ENCODE measurements around the gene GCN1.

The GCN1 gene

DNA sequence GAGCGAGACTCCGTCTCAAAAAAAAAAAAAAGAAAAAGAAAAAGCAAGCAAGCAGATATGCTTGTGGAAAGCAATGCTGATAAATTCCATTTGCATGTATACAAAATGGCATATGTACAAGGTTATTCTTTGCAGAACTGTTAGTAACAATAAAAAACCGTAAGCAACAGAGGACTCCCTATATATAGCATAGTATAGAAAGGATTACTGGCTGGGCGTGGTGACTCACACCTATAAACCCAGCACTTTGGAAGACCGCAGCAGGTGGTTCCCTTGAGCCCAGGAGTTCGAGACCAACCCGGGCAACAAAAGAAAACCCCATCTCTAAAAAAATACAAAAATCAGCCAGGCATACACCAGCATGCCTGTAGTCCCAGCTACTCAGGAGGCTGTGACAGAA is 13.5 kb downstream of the GCN1 start:
- no peak overlapping the region for H3K27ac ChIP-seq (replicated peaks)
- H3K4me3 ChIP-seq (replicated peaks; ENCODE audit: insufficient read depth, low read length): no peak overlapping the region
- TF ChIP-seq REST (IDR thresholded peaks at IDR 0.05; ENCODE audit: insufficient replicate concordance, low read depth) (no peak), SPI1 (IDR thresholded peaks at IDR 0.05; ENCODE audit: borderline replicate concordance, low read depth) (no peak), POLR2AphosphoS5 (IDR thresholded peaks at IDR 0.05; ENCODE audit: low read depth) (no peak), GABPA (IDR thresholded peaks at IDR 0.05; ENCODE audit: low read depth) (no peak)
- TF ChIP-seq, protein P1, sequence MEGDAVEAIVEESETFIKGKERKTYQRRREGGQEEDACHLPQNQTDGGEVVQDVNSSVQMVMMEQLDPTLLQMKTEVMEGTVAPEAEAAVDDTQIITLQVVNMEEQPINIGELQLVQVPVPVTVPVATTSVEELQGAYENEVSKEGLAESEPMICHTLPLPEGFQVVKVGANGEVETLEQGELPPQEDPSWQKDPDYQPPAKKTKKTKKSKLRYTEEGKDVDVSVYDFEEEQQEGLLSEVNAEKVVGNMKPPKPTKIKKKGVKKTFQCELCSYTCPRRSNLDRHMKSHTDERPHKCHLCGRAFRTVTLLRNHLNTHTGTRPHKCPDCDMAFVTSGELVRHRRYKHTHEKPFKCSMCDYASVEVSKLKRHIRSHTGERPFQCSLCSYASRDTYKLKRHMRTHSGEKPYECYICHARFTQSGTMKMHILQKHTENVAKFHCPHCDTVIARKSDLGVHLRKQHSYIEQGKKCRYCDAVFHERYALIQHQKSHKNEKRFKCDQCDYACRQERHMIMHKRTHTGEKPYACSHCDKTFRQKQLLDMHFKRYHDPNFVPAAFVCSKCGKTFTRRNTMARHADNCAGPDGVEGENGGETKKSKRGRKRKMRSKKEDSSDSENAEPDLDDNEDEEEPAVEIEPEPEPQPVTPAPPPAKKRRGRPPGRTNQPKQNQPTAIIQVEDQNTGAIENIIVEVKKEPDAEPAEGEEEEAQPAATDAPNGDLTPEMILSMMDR (IDR thresholded peaks at IDR 0.05; ENCODE audit: insufficient read depth, low read length): no peak
- no peaks in the 10 kb centered on the region for H3K27me3 ChIP-seq (ENCODE audit: insufficient read depth, poor library complexity, severe bottlenecking)
- DNase-seq (ENCODE audit: low read depth in 1 of 2, low spot score in 1 of 2): no peak

- Histone ChIP-seq H3K27ac (replicated peaks) (no peak overlapping the region), H3K27me3 (ENCODE audit: insufficient read depth, poor library complexity, severe bottlenecking) (no peaks in the 10 kb centered on the region), H3K4me3 (replicated peaks; ENCODE audit: insufficient read depth, low read length) (no peak overlapping the region)
- no peak for TF ChIP-seq SPI1 (IDR thresholded peaks at IDR 0.05; ENCODE audit: borderline replicate concordance, low read depth)
- TF ChIP-seq REST (IDR thresholded peaks at IDR 0.05; ENCODE audit: insufficient replicate concordance, low read depth): no peak
- TF ChIP-seq, protein P1 (IDR thresholded peaks at IDR 0.05; ENCODE audit: insufficient read depth, low read length): no peak
- TF ChIP-seq GABPA (IDR thresholded peaks at IDR 0.05; ENCODE audit: low read depth): no peak
- TF ChIP-seq POLR2AphosphoS5 (IDR thresholded peaks at IDR 0.05; ENCODE audit: low read depth): no peak
- no peak for DNase-seq (ENCODE audit: low read depth in 1 of 2, low spot score in 1 of 2)
These were observed 19.0 kb downstream of the GCN1 start for GRCh38 chr12:120175537-120175936.

DNA sequence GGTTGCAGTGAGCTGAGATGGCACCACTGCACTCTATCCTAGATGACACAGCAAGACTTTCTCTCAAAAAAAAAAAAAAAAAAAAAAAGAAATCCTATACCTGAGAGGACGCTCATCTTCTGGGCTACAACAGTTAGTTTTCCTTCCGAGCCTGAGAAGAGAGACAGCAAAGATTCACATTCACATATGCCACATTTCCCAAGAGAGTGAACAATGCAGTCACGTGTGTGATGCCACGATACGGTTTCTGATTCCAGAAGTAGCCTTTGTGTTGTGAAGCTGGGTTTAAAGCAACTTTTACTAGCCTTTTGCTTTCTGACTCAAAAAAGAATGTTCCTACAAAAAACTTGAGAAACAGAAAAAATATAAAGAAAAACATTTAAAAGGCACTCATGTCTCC is 19.5 kb downstream of the GCN1 start:
- TF ChIP-seq SPI1 (IDR thresholded peaks at IDR 0.05; ENCODE audit: borderline replicate concordance, low read depth) (no peak), POLR2AphosphoS5 (IDR thresholded peaks at IDR 0.05; ENCODE audit: low read depth) (no peak), REST (IDR thresholded peaks at IDR 0.05; ENCODE audit: insufficient replicate concordance, low read depth) (no peak), GABPA (IDR thresholded peaks at IDR 0.05; ENCODE audit: low read depth) (no peak)
- TF ChIP-seq, protein P1 (IDR thresholded peaks at IDR 0.05; ENCODE audit: insufficient read depth, low read length): no peak
- H3K4me3 ChIP-seq (replicated peaks; ENCODE audit: insufficient read depth, low read length): no peak overlapping the region
- H3K27ac ChIP-seq (replicated peaks): no peak overlapping the region
- no peak for DNase-seq (ENCODE audit: low read depth in 1 of 2, low spot score in 1 of 2)
- H3K27me3 ChIP-seq (ENCODE audit: insufficient read depth, poor library complexity, severe bottlenecking): no peaks in the 10 kb centered on the region

All from HL-60 (cell line).